GM12874 (cell line): ENCODE results near the gene CEMIP.

Experiments
- CTCF ChIP-seq: IDR thresholded peaks from 2 replicates; pipeline ENCODE4 v1.5.1; 2011; ENCODE audit warnings: low read depth, mild to moderate bottlenecking, control low read depth, low read length, moderate library complexity; ENCODE audit not compliant: insufficient read depth

CEMIP gene

DNA sequence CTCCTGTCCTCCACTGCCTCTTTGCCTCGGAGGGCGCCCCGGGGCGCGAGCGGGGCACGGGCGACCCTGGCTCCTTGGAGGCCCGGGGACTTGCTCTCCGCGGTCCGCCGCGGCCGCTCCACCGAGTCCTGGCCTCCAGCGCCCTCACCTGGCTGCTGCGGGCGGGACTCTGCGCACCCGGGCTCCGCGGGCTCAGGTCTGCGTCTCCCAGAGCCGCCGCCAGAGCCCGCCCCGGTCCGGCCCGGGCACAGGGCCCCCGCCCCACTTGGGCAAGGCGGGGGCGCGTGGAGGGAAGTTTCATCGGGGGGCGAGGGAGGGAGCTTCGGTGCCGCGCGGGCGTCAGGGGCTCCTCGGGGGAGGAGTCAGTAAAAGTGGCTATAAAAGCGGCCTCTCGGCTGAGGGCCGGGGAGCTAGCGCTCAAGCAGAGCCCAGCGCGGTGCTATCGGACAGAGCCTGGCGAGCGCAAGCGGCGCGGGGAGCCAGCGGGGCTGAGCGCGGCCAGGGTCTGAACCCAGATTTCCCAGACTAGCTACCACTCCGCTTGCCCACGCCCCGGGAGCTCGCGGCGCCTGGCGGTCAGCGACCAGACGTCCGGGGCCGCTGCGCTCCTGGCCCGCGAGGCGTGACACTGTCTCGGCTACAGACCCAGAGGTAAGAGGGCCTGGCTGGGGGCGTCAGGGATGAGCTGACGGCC is at the start of gene CEMIP:
TSS of gene CEMIP (plus strand) at position 407 of the 694 bp plus-strand sequence. CDS start 94,510 bp downstream, outside the sequence.
- peak; percentile 76 for TF ChIP-seq CTCF

- no peak for TF ChIP-seq CTCF
Observed at GRCh38 chr15:80730387-80730786, 48.8 kb upstream of the CEMIP start.

DNA sequence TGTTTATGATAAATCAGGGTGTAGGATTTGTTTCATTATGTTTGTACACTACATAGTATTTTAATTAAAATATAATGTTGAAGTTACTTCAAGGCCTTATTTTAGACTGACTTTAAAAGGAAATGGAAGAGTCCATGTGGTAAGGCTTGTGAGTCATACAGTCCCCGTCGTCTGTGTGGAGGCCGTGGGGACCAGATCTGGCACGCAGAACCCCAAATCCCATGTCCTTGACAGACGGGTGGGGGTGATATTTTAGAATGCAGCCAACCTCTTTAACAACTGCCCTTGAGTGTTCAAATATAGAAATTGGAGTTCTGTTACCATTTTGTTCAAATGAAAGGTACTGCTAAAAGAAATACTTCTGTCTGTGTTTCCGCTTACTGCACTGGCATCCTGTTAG is 48.2 kb upstream of the CEMIP start:
- TF ChIP-seq CTCF: no peak

GRCh38 chr15:80732167-80732566 is 47.0 kb upstream of the CEMIP start:
- no peak for TF ChIP-seq CTCF

DNA sequence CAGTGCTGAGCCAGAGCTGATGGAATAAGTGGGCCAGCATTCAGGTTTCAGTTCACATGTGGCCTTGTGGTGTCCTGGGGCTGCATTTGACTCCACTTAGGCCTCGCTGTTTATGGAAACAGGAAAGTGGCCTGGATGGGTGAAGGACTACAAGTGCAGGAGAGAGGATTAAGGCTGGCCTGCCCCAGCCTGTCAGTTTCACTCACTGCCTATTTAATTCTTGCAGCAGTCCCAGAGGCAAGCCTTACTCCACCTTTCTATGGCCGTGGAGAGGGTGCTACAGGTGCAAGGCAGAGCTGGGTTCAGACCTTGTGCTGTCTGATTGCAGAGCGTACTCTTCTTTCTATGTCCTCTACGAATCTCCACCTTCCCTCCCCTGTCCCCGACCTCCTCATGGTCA is 46.4 kb upstream of the CEMIP start:
- no peak for TF ChIP-seq CTCF

DNA sequence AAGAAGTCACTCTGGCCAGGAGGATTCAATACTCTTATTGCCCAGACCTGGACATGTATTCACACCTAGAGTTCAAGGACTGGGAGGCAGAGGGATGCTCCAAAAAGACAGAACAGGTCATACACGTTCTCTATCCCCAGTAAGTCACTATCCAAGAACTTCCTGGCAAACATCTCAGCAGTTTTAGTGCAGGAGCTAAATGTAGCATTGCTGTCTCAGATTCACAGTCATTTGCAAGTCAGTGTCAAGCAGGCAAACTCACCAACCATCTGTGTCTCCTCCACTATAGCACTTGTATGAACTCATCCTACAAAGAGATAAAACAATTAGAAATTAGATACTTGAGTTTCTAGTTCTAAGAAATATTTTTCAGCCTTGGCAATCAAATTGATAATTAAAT is 45.7 kb upstream of the CEMIP start:
- no peak for TF ChIP-seq CTCF

DNA sequence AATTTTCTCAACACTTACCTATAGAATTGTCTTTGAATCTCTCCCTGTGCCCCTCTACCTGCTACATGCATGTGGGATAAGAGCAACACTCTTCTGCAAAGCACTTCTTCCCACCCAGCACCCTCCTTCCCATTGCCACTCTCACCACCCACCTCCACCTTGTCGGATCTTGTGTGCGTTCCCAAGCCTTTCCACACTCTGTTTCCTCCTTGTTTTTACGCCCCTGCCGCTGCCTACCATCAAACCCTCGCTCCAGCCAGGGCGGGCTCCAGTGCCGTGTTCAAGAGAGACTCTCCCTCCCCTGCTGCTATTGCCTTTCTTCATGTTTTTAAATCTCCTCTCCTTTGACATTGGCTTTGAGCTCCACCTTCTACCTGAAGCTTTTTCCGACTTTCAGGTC is 43.8 kb upstream of the CEMIP start:
- no peak for TF ChIP-seq CTCF
